ENCODE measurements around the gene GPR45.
"Not testable (repeated sequence)": the region's sequence is repeated elsewhere in the genome, so short reads cannot be mapped to it uniquely, and the experiment has no call there.

The GPR45 gene

DNA sequence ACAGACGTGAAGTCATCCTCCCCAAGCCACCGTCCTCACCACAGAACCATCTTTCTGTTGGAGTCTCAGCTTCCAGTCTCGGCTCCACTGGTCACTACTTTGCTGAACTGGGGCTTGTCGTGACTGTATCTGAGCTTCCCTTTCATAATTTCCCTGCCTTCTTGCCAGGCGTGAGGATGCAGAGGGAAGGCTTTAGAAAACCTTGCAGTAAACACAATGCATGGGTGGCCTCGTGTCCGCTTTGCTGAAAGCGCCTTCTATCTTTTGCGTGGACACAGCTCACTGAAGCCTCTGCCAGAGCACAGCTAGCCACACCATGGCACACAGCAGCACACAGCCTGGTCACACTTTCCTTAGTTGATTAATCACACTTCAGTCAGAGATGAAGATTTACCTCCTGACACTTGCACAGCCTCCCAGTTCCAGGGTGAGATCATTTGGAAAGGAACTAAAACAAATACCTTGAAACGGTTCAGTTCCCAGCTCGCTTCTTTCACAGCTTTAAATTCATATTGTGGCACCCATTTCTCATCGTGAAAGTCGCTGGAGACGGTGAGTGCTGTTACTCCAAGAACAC, 2.8 kb upstream of the GPR45 start:
- no peaks in the 10 kb centered on the region for H3K9me3 ChIP-seq (ENCODE audit: control insufficient read depth, low read length)
- H3K4me1 ChIP-seq (ENCODE audit: control insufficient read depth, insufficient read depth, low read length, poor library complexity, severe bottlenecking): peaks cover 13% of the 10 kb centered on the region
- no peaks in the 10 kb centered on the region for H3K36me3 ChIP-seq (ENCODE audit: control insufficient read depth, insufficient read depth, low read length)
- 90 to 95% methylated on average over 12 of the region's 14 CpGs for WGBS, 2 experiments (ENCODE audit: insufficient coverage in 2 of 2)
- H3K27ac ChIP-seq (ENCODE audit: low read depth, low read length, severe bottlenecking): no peak overlapping the region
- no peak overlapping the region for H3K4me3 ChIP-seq (ENCODE audit: extremely low read depth, insufficient read depth, low read length, poor library complexity, severe bottlenecking)

DNA sequence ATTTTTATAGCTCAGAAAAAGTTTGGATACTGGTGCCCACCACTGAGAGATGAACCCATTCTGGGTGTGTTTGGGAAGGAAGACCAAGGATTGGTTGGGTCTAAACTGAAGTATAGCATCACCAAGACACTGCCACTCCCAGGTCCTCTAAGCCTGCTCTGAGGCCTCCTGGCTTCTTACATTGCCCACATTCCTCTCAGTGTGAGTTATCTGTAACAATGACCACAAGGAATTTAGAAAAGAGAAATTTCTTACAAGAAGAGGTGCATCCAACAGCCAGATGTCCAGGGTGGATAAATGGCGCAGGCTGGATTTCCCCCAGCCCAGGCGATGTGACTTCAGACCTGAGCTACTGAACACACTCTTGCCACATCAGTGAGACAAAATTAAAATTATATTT, 1.6 kb upstream of the GPR45 start:
- no peak overlapping the region for H3K27ac ChIP-seq (ENCODE audit: low read depth, low read length, severe bottlenecking)
- no peak overlapping the region for H3K4me3 ChIP-seq (ENCODE audit: extremely low read depth, insufficient read depth, low read length, poor library complexity, severe bottlenecking)
- WGBS, 2 experiments (ENCODE audit: insufficient coverage in 2 of 2): 100% methylated on average over 1 of the region's 2 CpGs; no CpG with 5 or more reads in 1 of the 2 experiments
- H3K36me3 ChIP-seq (ENCODE audit: control insufficient read depth, insufficient read depth, low read length): no peaks in the 10 kb centered on the region
- peaks cover 13% of the 10 kb centered on the region for H3K4me1 ChIP-seq (ENCODE audit: control insufficient read depth, insufficient read depth, low read length, poor library complexity, severe bottlenecking)
- H3K9me3 ChIP-seq (ENCODE audit: control insufficient read depth, low read length): no peaks in the 10 kb centered on the region

DNA sequence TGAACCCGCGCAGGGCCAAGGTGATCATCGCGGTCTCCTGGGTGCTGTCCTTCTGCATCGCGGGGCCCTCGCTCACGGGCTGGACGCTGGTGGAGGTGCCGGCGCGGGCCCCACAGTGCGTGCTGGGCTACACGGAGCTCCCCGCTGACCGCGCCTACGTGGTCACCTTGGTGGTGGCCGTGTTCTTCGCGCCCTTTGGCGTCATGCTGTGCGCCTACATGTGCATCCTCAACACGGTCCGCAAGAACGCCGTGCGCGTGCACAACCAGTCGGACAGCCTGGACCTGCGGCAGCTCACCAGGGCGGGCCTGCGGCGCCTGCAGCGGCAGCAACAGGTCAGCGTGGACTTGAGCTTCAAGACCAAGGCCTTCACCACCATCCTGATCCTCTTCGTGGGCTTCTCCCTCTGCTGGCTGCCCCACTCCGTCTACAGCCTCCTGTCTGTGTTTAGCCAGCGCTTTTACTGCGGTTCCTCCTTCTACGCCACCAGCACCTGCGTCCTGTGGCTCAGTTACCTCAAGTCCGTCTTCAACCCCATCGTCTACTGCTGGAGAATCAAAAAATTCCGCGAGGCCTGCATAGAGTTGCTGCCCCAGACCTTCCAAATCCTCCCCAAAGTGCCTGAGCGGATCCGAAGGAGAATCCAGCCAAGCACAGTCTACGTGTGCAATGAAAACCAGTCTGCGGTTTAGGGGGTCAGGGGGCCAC, 897 bp downstream of the GPR45 start:
- H3K4me1 ChIP-seq (ENCODE audit: control insufficient read depth, insufficient read depth, low read length, poor library complexity, severe bottlenecking): no peaks in the 10 kb centered on the region
- no peak overlapping the region for H3K27ac ChIP-seq (ENCODE audit: low read depth, low read length, severe bottlenecking)
- H3K9me3 ChIP-seq (ENCODE audit: control insufficient read depth, low read length): no peaks in the 10 kb centered on the region
- no peaks in the 10 kb centered on the region for H3K36me3 ChIP-seq (ENCODE audit: control insufficient read depth, insufficient read depth, low read length)
- no peak overlapping the region for H3K4me3 ChIP-seq (ENCODE audit: extremely low read depth, insufficient read depth, low read length, poor library complexity, severe bottlenecking)
- WGBS, 2 experiments (ENCODE audit: insufficient coverage in 2 of 2): 96 to 98% methylated on average over 49 to 50 of the region's 50 CpGs

DNA sequence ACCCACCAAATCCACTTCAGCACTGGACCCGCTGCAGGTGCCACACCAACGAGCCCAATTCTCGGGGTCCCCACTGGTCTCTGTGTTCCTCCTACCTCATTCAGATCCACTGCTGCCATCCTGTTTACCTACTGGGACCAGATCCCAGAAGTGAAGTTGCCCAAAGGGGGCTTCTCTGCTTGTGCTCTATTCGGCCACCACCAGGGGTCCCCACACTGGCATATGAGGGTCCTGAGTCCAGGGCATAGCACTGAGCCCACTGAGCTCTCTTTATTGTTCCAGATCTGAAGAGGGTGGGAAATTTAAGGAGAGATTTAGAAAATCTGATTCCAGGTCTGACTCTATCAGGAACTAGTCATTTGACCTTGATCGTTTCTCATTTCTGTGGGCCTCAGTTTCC, 2.4 kb downstream of the GPR45 start:
- WGBS, 2 experiments (ENCODE audit: insufficient coverage in 2 of 2): 52 to 84% methylated on average over 2 to 3 of the region's 5 CpGs
- Histone ChIP-seq H3K36me3 (ENCODE audit: control insufficient read depth, insufficient read depth, low read length) (no peaks in the 10 kb centered on the region), H3K9me3 (ENCODE audit: control insufficient read depth, low read length) (no peaks in the 10 kb centered on the region), H3K4me3 (ENCODE audit: extremely low read depth, insufficient read depth, low read length, poor library complexity, severe bottlenecking) (no peak overlapping the region), H3K4me1 (ENCODE audit: control insufficient read depth, insufficient read depth, low read length, poor library complexity, severe bottlenecking) (no peaks in the 10 kb centered on the region), H3K27ac (ENCODE audit: low read depth, low read length, severe bottlenecking) (no peak overlapping the region)

DNA sequence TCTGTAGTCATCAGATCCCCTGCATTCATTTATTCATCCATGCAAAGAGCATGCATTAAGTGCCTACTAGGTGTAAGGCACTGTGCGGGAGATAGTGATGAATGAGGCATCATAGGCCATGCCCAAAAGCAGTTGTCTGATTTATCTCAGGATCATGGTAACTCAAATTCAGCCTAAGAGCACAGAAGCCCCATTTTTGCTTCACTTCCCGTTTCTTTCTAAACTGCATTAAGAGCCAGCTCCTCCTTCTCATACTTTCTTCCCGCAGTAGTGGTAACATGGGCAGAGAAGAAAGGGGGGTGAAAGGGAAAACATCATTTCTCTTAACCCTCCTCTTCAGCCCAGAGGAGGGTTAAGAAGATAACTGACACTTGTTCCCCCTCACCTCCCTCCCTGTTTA, 2.9 kb downstream of the GPR45 start:
- Histone ChIP-seq H3K27ac (ENCODE audit: low read depth, low read length, severe bottlenecking) (no peak overlapping the region), H3K4me1 (ENCODE audit: control insufficient read depth, insufficient read depth, low read length, poor library complexity, severe bottlenecking) (no peaks in the 10 kb centered on the region), H3K9me3 (ENCODE audit: control insufficient read depth, low read length) (no peaks in the 10 kb centered on the region), H3K36me3 (ENCODE audit: control insufficient read depth, insufficient read depth, low read length) (no peaks in the 10 kb centered on the region), H3K4me3 (ENCODE audit: extremely low read depth, insufficient read depth, low read length, poor library complexity, severe bottlenecking) (no peak overlapping the region)
- WGBS, 2 experiments (ENCODE audit: insufficient coverage in 2 of 2): 80% methylated on average over 1 of the region's 3 CpGs; no CpG with 5 or more reads in 1 of the 2 experiments

DNA sequence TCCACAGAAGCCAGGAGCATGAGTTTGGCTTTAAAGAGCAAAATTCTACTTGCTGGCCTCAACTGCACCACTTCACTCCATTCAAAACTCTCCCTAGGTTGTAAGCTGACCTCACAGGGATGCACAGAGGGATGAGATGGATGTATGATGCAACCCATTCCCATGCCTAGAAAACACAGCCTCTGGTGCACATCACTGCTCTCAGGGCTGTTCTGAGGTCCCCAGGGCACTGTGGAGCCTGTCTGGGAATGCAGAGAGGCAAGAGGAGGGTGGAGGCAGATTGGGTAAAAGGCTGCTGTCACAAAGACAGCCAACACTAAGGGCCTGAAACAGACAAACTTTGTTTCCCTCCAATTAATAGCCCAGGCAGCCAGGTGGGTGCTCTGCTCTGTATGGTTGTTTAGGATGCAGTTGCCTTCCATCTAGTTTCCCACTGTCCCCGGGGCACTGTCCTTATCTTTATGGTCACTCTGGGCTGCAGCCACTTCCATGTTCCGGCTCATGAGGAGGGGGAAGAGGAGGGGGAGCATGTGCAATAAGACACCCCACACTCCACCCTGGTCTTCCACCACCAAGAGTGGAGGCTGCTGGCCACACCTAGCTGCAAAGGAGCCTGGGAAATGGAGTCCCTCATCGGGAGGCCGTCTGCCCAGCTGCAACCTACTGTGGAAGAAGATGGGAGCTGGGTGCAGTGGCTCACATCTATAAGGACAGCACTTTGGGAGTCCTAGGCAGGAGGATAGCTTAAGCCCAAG, 7.0 kb downstream of the GPR45 start:
- Histone ChIP-seq H3K4me3 (ENCODE audit: extremely low read depth, insufficient read depth, low read length, poor library complexity, severe bottlenecking) (no peak overlapping the region), H3K4me1 (ENCODE audit: control insufficient read depth, insufficient read depth, low read length, poor library complexity, severe bottlenecking) (no peaks in the 10 kb centered on the region), H3K9me3 (ENCODE audit: control insufficient read depth, low read length) (no peaks in the 10 kb centered on the region), H3K27ac (ENCODE audit: low read depth, low read length, severe bottlenecking) (no peak overlapping the region), H3K36me3 (ENCODE audit: control insufficient read depth, insufficient read depth, low read length) (no peaks in the 10 kb centered on the region)
- WGBS, 2 experiments (ENCODE audit: insufficient coverage in 2 of 2): 73 to 83% methylated on average over 2 of the region's 4 CpGs

DNA sequence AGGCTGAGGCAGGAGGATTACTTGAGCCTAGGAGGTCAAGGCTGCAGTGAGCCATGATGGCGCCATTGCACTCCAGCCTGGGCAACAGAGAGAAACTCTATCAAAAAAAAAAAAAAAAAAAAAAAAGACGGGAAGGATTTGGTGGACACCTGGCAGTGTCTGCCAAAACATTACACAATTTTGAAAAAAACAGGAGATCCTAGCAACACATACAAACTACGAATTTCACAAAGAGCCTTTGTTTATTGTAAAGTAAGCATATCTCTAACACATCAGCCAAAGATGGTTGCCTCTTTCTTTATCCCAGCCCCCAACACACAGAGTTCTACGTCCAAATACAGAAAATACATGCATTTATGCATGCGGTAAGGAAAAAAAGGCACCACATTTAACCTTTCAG, 7.6 kb downstream of the GPR45 start:
- WGBS, 2 experiments (ENCODE audit: insufficient coverage in 2 of 2): 67% methylated on average over 1 of the region's 5 CpGs; no CpG with 5 or more reads in 1 of the 2 experiments
- Histone ChIP-seq H3K9me3 (ENCODE audit: control insufficient read depth, low read length) (no peaks in the 10 kb centered on the region), H3K4me1 (ENCODE audit: control insufficient read depth, insufficient read depth, low read length, poor library complexity, severe bottlenecking) (no peaks in the 10 kb centered on the region), H3K4me3 (ENCODE audit: extremely low read depth, insufficient read depth, low read length, poor library complexity, severe bottlenecking) (no peak overlapping the region), H3K36me3 (ENCODE audit: control insufficient read depth, insufficient read depth, low read length) (no peaks in the 10 kb centered on the region), H3K27ac (ENCODE audit: low read depth, low read length, severe bottlenecking) (no peak overlapping the region)

DNA sequence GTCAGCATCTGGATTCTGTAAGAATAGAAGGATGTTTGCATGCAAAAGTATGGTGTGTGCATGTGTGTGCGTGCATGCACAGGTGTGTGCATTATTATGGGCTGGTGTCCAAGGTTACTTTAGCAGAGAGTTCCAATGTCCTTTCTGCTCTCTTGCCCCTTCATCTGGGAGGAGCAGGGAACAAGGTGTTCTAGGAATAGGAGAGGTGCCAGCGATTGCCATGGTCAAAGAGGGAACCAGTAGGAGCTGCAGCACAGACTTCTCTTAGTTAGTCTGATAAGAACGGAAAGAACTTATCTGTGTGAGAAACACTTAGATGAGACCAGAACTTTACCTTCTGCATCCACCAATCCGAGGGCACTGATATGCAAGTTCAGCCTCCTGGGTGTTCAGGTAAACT, 8.3 kb downstream of the GPR45 start:
- H3K4me3 ChIP-seq (ENCODE audit: extremely low read depth, insufficient read depth, low read length, poor library complexity, severe bottlenecking): no peak overlapping the region
- H3K27ac ChIP-seq (ENCODE audit: low read depth, low read length, severe bottlenecking): no peak overlapping the region
- WGBS, 2 experiments (ENCODE audit: insufficient coverage in 2 of 2): 81 to 93% methylated on average over 2 to 4 of the region's 4 CpGs
- no peaks in the 10 kb centered on the region for H3K9me3 ChIP-seq (ENCODE audit: control insufficient read depth, low read length)
- H3K36me3 ChIP-seq (ENCODE audit: control insufficient read depth, insufficient read depth, low read length): no peaks in the 10 kb centered on the region
- no peaks in the 10 kb centered on the region for H3K4me1 ChIP-seq (ENCODE audit: control insufficient read depth, insufficient read depth, low read length, poor library complexity, severe bottlenecking)

DNA sequence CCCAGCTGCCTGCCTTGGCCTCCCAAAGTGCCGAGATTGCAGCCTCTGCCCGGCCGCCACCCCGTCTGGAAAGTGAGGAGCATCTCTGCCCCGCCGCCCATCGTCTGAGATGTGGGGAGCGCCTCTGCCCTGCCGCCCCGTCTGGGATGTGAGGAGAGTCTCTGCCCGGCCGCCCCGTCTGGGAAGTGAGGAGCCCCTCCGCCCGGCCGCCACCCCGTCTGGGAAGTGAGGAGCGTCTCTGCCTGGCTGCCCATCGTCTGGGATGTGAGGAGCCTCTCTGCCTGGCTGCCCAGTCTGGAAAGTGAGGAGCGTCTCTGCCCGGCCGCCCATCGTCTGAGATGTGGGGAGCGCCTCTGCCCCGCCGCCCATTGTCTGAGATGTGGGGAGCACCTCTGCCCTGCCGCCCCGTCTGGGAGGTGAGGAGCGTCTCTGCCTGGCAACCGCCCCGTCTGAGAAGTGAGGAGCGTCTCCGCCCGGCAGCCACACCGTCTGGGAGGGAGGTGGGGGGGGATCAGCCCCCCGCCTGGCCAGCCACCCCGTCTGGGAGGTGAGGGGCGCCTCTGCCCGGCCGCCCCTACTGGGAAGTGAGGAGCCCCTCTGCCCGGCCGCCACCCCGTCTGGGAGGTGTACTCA, 9.6 kb downstream of the GPR45 start:
- not testable (repeated sequence) for H3K27ac ChIP-seq (ENCODE audit: low read depth, low read length, severe bottlenecking); H3K4me3 ChIP-seq (ENCODE audit: extremely low read depth, insufficient read depth, low read length, poor library complexity, severe bottlenecking); H3K36me3 ChIP-seq (ENCODE audit: control insufficient read depth, insufficient read depth, low read length); H3K9me3 ChIP-seq (ENCODE audit: control insufficient read depth, low read length); H3K4me1 ChIP-seq (ENCODE audit: control insufficient read depth, insufficient read depth, low read length, poor library complexity, severe bottlenecking)
- 91 to 96% methylated on average over 13 to 25 of the region's 43 CpGs for WGBS, 2 experiments (ENCODE audit: insufficient coverage in 2 of 2)

DNA sequence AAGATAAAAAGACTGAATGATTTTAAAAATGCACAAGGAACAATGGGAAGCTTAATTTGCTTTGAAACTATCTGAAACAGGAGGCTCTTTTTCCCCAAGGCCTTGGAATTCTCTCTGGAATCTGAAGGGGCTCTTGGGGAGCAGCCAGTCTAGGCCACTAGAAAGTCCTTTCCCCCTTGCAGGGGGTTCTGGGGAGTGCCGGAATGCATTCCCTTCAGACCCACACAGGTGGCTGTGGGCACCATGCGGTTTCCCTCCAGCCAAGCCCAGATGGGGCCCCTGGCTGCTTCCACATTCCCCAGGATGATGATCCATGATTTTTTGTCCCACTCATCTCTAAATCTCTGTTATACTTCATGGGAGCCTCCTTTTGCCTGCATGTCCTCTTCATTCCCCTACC, 10.7 kb downstream of the GPR45 start:
- no peaks in the 10 kb centered on the region for H3K4me1 ChIP-seq (ENCODE audit: control insufficient read depth, insufficient read depth, low read length, poor library complexity, severe bottlenecking)
- H3K27ac ChIP-seq (ENCODE audit: low read depth, low read length, severe bottlenecking): no peak overlapping the region
- no peak overlapping the region for H3K4me3 ChIP-seq (ENCODE audit: extremely low read depth, insufficient read depth, low read length, poor library complexity, severe bottlenecking)
- WGBS, 2 experiments (ENCODE audit: insufficient coverage in 2 of 2): 85 to 92% methylated on average over 2 of the region's 2 CpGs
- H3K9me3 ChIP-seq (ENCODE audit: control insufficient read depth, low read length): no peaks in the 10 kb centered on the region
- no peaks in the 10 kb centered on the region for H3K36me3 ChIP-seq (ENCODE audit: control insufficient read depth, insufficient read depth, low read length)
